Bronchial epithelial cell (primary cell): ENCODE data around the gene XRCC6. TPM values are rescaled to one million over a fixed set of nuclear protein-coding genes. Genes with fewer than 3 reads are reported as not detected.

Experiments used
- DNase-seq: peaks from one replicate; pipeline ENCODE4 v3.0.0-alpha.2; 2010; ENCODE audit warnings: low read depth
- FAIRE-seq: peaks from 2 replicates; lab custom pipeline; 2011; peaks lifted over from hg19 to GRCh38; lab: Jason Lieb, UNC
- H3K27me3 ChIP-seq: 2 replicates; pipeline ENCODE4 v1.5.1; 2011; ENCODE audit warnings: low read length; ENCODE audit not compliant: control insufficient read depth, insufficient read depth
- H3K36me3 ChIP-seq: 2 replicates; pipeline ENCODE4 v1.5.1; 2011; ENCODE audit warnings: low read length; ENCODE audit not compliant: control insufficient read depth, insufficient read depth
- H3K4me3 ChIP-seq: 2 replicates; pipeline ENCODE4 v1.5.1; 2011; ENCODE audit warnings: mild to moderate bottlenecking, low read depth, low read length, control low read depth
- CTCF ChIP-seq: IDR thresholded peaks from 2 replicates; pipeline ENCODE4 v1.5.1; 2011; ENCODE audit warnings: mild to moderate bottlenecking, moderate library complexity, low read length, control low read depth, inconsistent platforms; ENCODE audit not compliant: insufficient read depth, severe bottlenecking
- total RNA-seq: library from RNA; depleted of rRNA; stranded (reverse); fragments of >200 nt; gene quantifications from 2 replicates; pipeline ENCODE4 v1.2.1, GENCODE V29; 2014

XRCC6 gene
- total RNA-seq, 1 donor from 2014 or later: 266 TPM

- peak; percentile 28 for FAIRE-seq
- no peaks in the 10 kb centered on the region for H3K27me3 ChIP-seq
These were observed 24.1 kb upstream of the XRCC6 start for GRCh38 chr22:41596776-41597634.

GRCh38 chr22:41597635-41597953 lies 23.5 kb upstream of the XRCC6 start:
- no peak for DNase-seq
- Histone ChIP-seq H3K27me3 (no peaks in the 10 kb centered on the region), H3K4me3 (no peak overlapping the region), H3K36me3 (peaks cover 7% of the 10 kb centered on the region)
- FAIRE-seq: no peak
- TF ChIP-seq CTCF: no peak

More at GRCh38 chr22:41596776-41597634, 24.1 kb upstream of the XRCC6 start:
- peak; percentile 57 for DNase-seq
- no peak overlapping the region for H3K4me3 ChIP-seq
- peaks cover 3% of the 10 kb centered on the region for H3K36me3 ChIP-seq
- TF ChIP-seq CTCF: peak; percentile 96

- DNase-seq (peak; percentile 89), FAIRE-seq (peak; percentile 23)
- TF ChIP-seq CTCF: no peak
- Histone ChIP-seq H3K4me3 (no peak overlapping the region), H3K36me3 (peaks cover 11% of the 10 kb centered on the region), H3K27me3 (no peaks in the 10 kb centered on the region)
These were observed 23.0 kb upstream of the XRCC6 start for GRCh38 chr22:41598081-41598480.

- DNase-seq: peak; percentile 77
- Histone ChIP-seq H3K4me3 (no peak overlapping the region), H3K36me3 (peaks cover 14% of the 10 kb centered on the region), H3K27me3 (no peaks in the 10 kb centered on the region)
- FAIRE-seq: no peak
- TF ChIP-seq CTCF: no peak
These were observed 22.0 kb upstream of the XRCC6 start for GRCh38 chr22:41598891-41599635.

GRCh38 chr22:41600976-41601375 lies 20.1 kb upstream of the XRCC6 start:
- no peaks in the 10 kb centered on the region for H3K27me3 ChIP-seq
- TF ChIP-seq CTCF: no peak
- FAIRE-seq: no peak
- H3K4me3 ChIP-seq: no peak overlapping the region
- DNase-seq: no peak
- peaks cover 22% of the 10 kb centered on the region for H3K36me3 ChIP-seq
